GM12873 (cell line): Measurements from ENCODE around the gene CCDC159.

ENCODE experiments used
- TF ChIP-seq, protein P1 (sequence below): IDR thresholded peaks from 2 replicates; pipeline ENCODE4 v1.5.1; 2012; ENCODE audit warnings: low read depth, mild to moderate bottlenecking, moderate library complexity, low read length, control low read depth; ENCODE audit not compliant: insufficient read depth; ENCODE audit errors: missing control alignments

Gene CCDC159, protein sequence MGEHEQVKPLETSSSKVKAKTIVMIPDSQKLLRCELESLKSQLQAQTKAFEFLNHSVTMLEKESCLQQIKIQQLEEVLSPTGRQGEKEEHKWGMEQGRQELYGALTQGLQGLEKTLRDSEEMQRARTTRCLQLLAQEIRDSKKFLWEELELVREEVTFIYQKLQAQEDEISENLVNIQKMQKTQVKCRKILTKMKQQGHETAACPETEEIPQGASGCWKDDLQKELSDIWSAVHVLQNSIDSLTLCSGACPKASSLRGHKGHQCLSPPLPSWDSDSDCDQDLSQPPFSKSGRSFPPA

GRCh38 chr19:11346104-11346940 is at the start of gene CCDC159, which contains the start of gene TMEM205:
CCDC159 (plus strand) TSS chr19:11346519; CDS start chr19:11346607, 88 bp downstream.
TMEM205 (minus strand) TSS chr19:11346268; CDS start chr19:11345619, 649 bp downstream.
- TF ChIP-seq, protein P1, sequence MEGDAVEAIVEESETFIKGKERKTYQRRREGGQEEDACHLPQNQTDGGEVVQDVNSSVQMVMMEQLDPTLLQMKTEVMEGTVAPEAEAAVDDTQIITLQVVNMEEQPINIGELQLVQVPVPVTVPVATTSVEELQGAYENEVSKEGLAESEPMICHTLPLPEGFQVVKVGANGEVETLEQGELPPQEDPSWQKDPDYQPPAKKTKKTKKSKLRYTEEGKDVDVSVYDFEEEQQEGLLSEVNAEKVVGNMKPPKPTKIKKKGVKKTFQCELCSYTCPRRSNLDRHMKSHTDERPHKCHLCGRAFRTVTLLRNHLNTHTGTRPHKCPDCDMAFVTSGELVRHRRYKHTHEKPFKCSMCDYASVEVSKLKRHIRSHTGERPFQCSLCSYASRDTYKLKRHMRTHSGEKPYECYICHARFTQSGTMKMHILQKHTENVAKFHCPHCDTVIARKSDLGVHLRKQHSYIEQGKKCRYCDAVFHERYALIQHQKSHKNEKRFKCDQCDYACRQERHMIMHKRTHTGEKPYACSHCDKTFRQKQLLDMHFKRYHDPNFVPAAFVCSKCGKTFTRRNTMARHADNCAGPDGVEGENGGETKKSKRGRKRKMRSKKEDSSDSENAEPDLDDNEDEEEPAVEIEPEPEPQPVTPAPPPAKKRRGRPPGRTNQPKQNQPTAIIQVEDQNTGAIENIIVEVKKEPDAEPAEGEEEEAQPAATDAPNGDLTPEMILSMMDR = peak; percentile 32

DNA sequence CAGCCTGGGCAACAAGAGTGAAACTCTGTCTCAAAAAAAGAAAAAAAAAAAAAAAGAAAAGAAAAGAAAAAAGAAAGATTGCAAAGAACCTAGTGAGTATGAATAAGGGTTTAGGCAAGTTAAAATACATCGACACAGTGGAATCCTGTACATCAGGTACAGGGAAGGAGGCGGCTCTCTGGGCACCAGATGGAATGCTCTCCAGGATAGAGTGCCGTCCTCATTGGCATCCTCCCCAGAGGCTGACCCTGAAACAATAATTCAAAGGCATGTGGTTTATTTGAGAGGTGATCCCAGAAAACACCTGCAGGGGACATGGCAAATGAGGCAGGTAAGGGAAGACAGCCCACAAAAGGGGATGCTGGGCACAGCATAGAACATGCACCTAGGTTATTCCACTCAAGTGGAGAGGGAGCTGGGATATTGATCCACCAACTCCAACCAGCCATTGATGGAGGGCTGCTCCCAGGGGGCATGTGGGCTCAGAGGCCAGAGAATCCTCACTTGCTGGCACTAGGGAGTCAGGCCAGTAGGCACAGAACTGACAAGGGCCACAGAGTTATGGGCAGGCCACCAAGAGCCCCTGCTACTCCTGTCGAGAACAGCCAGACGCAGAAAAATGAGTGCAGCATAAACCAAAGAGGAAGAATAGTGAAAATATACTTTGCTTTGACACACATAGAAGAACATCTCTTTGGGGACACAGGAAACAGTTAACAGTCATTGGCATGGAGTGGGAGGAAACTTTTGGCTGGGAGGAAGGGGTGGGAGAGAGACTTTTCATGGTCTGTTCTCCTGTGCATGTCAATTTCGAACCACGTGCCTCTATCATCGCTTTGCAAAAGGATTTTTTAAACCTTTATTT is 46.1 kb upstream of the CCDC159 start:
- TF ChIP-seq, protein P1 = no peak

- TF ChIP-seq, protein P1 = no peak
These were observed 45.6 kb upstream of the CCDC159 start for GRCh38 chr19:11300811-11301120.

- TF ChIP-seq, protein P1 = no peak
These were observed 41.4 kb upstream of the CCDC159 start for GRCh38 chr19:11304936-11305335.

GRCh38 chr19:11306337-11306736 is 40.0 kb upstream of the CCDC159 start:
- TF ChIP-seq, protein P1 = no peak

GRCh38 chr19:11321191-11322126 is 24.9 kb upstream of the CCDC159 start:
- TF ChIP-seq, protein P1 = peak; percentile 45
